ENCODE results near the gene RIMKLB. TPM values are rescaled to one million over a fixed set of nuclear protein-coding genes. Genes with fewer than 3 reads are reported as not detected.
"Not testable (repeated sequence)": the region's sequence is repeated elsewhere in the genome, so short reads cannot be mapped to it uniquely, and the experiment has no call there.

Gene RIMKLB
- total and polyA plus RNA-seq, 2 donors (not counting 1 experiment from before 2014, with no cell fraction given), result 13.0 to 22.3 TPM

- Histone ChIP-seq H3K36me3 (ENCODE audit: control insufficient read depth, insufficient read depth, low read length) (no peaks in the 10 kb centered on the region), H3K4me2 (ENCODE audit: extremely low read depth, insufficient read depth, low read length) (no peak overlapping the region), H4K20me1 (ENCODE audit: control insufficient read depth, extremely low read depth, insufficient read depth, low read length) (no peaks in the 10 kb centered on the region), H3K79me2 (ENCODE audit: control insufficient read depth, insufficient read depth, low read length) (no peaks in the 10 kb centered on the region), H3K9me3 (ENCODE audit: control insufficient read depth, insufficient read depth, low read depth, low read length) (no peaks in the 10 kb centered on the region), H3K27me3 (ENCODE audit: control insufficient read depth, insufficient read depth, low read length) (no peaks in the 10 kb centered on the region), H3K9ac (ENCODE audit: insufficient read depth, low read length) (no peak overlapping the region), H2AFZ (ENCODE audit: low read length) (no peak overlapping the region), H3K27ac (ENCODE audit: insufficient read depth, low read length) (no peak overlapping the region), H3K4me1 (ENCODE audit: control insufficient read depth, extremely low read depth, insufficient read depth, low read length) (no peaks in the 10 kb centered on the region), H3K4me3 (replicated peaks in 1 of 4; ENCODE audit: control extremely low read depth in 1 of 4, insufficient read depth in 1 of 4, low read depth in 3 of 4, low read length in 4 of 4) (no peak overlapping the region)
- no peak for TF ChIP-seq CTCF (conservative IDR thresholded peaks at IDR 0.05 in 1 of 2, IDR thresholded peaks at IDR 0.05 in 1 of 2; ENCODE audit: low read depth in 1 of 2, low read length in 2 of 2)
- no peak for TF ChIP-seq EZH2 (IDR thresholded peaks at IDR 0.05; ENCODE audit: low read length, missing control alignments)
- no peak for DNase-seq (ENCODE audit: low read depth in 2 of 2)
These were observed 99.2 kb downstream of the RIMKLB start for GRCh38 chr12:8796831-8797626.

- not testable (repeated sequence) for H3K79me2 ChIP-seq (ENCODE audit: control insufficient read depth, insufficient read depth, low read length); H3K4me1 ChIP-seq (ENCODE audit: control insufficient read depth, extremely low read depth, insufficient read depth, low read length); H3K9me3 ChIP-seq (ENCODE audit: control insufficient read depth, insufficient read depth, low read depth, low read length); H2AFZ ChIP-seq (ENCODE audit: low read length); H3K4me3 ChIP-seq (replicated peaks in 1 of 4; ENCODE audit: control extremely low read depth in 1 of 4, insufficient read depth in 1 of 4, low read depth in 3 of 4, low read length in 4 of 4); H3K27me3 ChIP-seq (ENCODE audit: control insufficient read depth, insufficient read depth, low read length); H4K20me1 ChIP-seq (ENCODE audit: control insufficient read depth, extremely low read depth, insufficient read depth, low read length); H3K27ac ChIP-seq (ENCODE audit: insufficient read depth, low read length); H3K4me2 ChIP-seq (ENCODE audit: extremely low read depth, insufficient read depth, low read length); DNase-seq (ENCODE audit: low read depth in 2 of 2); H3K36me3 ChIP-seq (ENCODE audit: control insufficient read depth, insufficient read depth, low read length); H3K9ac ChIP-seq (ENCODE audit: insufficient read depth, low read length)
These were observed 103.4 kb downstream of the RIMKLB start for GRCh38 chr12:8801213-8801612.

GRCh38 chr12:8804833-8805232, 107.0 kb downstream of the RIMKLB start:
- H3K36me3 ChIP-seq (ENCODE audit: control insufficient read depth, insufficient read depth, low read length); H3K79me2 ChIP-seq (ENCODE audit: control insufficient read depth, insufficient read depth, low read length); H2AFZ ChIP-seq (ENCODE audit: low read length); H3K9ac ChIP-seq (ENCODE audit: insufficient read depth, low read length); DNase-seq (ENCODE audit: low read depth in 2 of 2); H3K4me1 ChIP-seq (ENCODE audit: control insufficient read depth, extremely low read depth, insufficient read depth, low read length); H3K9me3 ChIP-seq (ENCODE audit: control insufficient read depth, insufficient read depth, low read depth, low read length); H3K27ac ChIP-seq (ENCODE audit: insufficient read depth, low read length); H3K4me2 ChIP-seq (ENCODE audit: extremely low read depth, insufficient read depth, low read length); H4K20me1 ChIP-seq (ENCODE audit: control insufficient read depth, extremely low read depth, insufficient read depth, low read length); H3K27me3 ChIP-seq (ENCODE audit: control insufficient read depth, insufficient read depth, low read length); H3K4me3 ChIP-seq (replicated peaks in 1 of 4; ENCODE audit: control extremely low read depth in 1 of 4, insufficient read depth in 1 of 4, low read depth in 3 of 4, low read length in 4 of 4): not testable (repeated sequence)

- H3K4me1 ChIP-seq (ENCODE audit: control insufficient read depth, extremely low read depth, insufficient read depth, low read length); H3K4me3 ChIP-seq (replicated peaks in 1 of 4; ENCODE audit: control extremely low read depth in 1 of 4, insufficient read depth in 1 of 4, low read depth in 3 of 4, low read length in 4 of 4); H4K20me1 ChIP-seq (ENCODE audit: control insufficient read depth, extremely low read depth, insufficient read depth, low read length); H3K9me3 ChIP-seq (ENCODE audit: control insufficient read depth, insufficient read depth, low read depth, low read length); H3K9ac ChIP-seq (ENCODE audit: insufficient read depth, low read length); H3K27ac ChIP-seq (ENCODE audit: insufficient read depth, low read length); H3K27me3 ChIP-seq (ENCODE audit: control insufficient read depth, insufficient read depth, low read length); DNase-seq (ENCODE audit: low read depth in 2 of 2); H3K36me3 ChIP-seq (ENCODE audit: control insufficient read depth, insufficient read depth, low read length); H3K4me2 ChIP-seq (ENCODE audit: extremely low read depth, insufficient read depth, low read length); H2AFZ ChIP-seq (ENCODE audit: low read length); H3K79me2 ChIP-seq (ENCODE audit: control insufficient read depth, insufficient read depth, low read length): not testable (repeated sequence)
These were observed 107.7 kb downstream of the RIMKLB start for GRCh38 chr12:8805487-8805886.

- H3K79me2 ChIP-seq (ENCODE audit: control insufficient read depth, insufficient read depth, low read length); H3K4me3 ChIP-seq (replicated peaks in 1 of 4; ENCODE audit: control extremely low read depth in 1 of 4, insufficient read depth in 1 of 4, low read depth in 3 of 4, low read length in 4 of 4); H2AFZ ChIP-seq (ENCODE audit: low read length); H3K9ac ChIP-seq (ENCODE audit: insufficient read depth, low read length); H3K36me3 ChIP-seq (ENCODE audit: control insufficient read depth, insufficient read depth, low read length); H3K27me3 ChIP-seq (ENCODE audit: control insufficient read depth, insufficient read depth, low read length); H3K27ac ChIP-seq (ENCODE audit: insufficient read depth, low read length); H3K4me2 ChIP-seq (ENCODE audit: extremely low read depth, insufficient read depth, low read length); H4K20me1 ChIP-seq (ENCODE audit: control insufficient read depth, extremely low read depth, insufficient read depth, low read length); H3K9me3 ChIP-seq (ENCODE audit: control insufficient read depth, insufficient read depth, low read depth, low read length); H3K4me1 ChIP-seq (ENCODE audit: control insufficient read depth, extremely low read depth, insufficient read depth, low read length): not testable (repeated sequence)
- DNase-seq (ENCODE audit: low read depth in 2 of 2), result peak in 1 of 2 donors; percentile 76
These were observed 109.3 kb downstream of the RIMKLB start for GRCh38 chr12:8807084-8807483.

GRCh38 chr12:8810112-8810511, 112.3 kb downstream of the RIMKLB start:
- not testable (repeated sequence) for H3K4me2 ChIP-seq (ENCODE audit: extremely low read depth, insufficient read depth, low read length); H3K36me3 ChIP-seq (ENCODE audit: control insufficient read depth, insufficient read depth, low read length)

More at GRCh38 chr12:8810112-8810511, 112.3 kb downstream of the RIMKLB start:
- H3K4me1 ChIP-seq (ENCODE audit: control insufficient read depth, extremely low read depth, insufficient read depth, low read length); H3K4me3 ChIP-seq (replicated peaks in 1 of 4; ENCODE audit: control extremely low read depth in 1 of 4, insufficient read depth in 1 of 4, low read depth in 3 of 4, low read length in 4 of 4); H3K79me2 ChIP-seq (ENCODE audit: control insufficient read depth, insufficient read depth, low read length); H3K27me3 ChIP-seq (ENCODE audit: control insufficient read depth, insufficient read depth, low read length); H3K27ac ChIP-seq (ENCODE audit: insufficient read depth, low read length); H2AFZ ChIP-seq (ENCODE audit: low read length); H4K20me1 ChIP-seq (ENCODE audit: control insufficient read depth, extremely low read depth, insufficient read depth, low read length); H3K9me3 ChIP-seq (ENCODE audit: control insufficient read depth, insufficient read depth, low read depth, low read length); H3K9ac ChIP-seq (ENCODE audit: insufficient read depth, low read length); DNase-seq (ENCODE audit: low read depth in 2 of 2): not testable (repeated sequence)

All from fibroblast of lung (primary cell).